Measurements from ENCODE around the gene C12orf75.
"Not testable (repeated sequence)": the region's sequence is repeated elsewhere in the genome, so short reads cannot be mapped to it uniquely, and the experiment has no call there.

C12orf75 gene

GRCh38 chr12:105310476-105311085 is 19.9 kb upstream of the C12orf75 start:
- DNase-seq: not testable (repeated sequence)

- not testable (repeated sequence) for DNase-seq
Observed at GRCh38 chr12:105311936-105312335, 18.6 kb upstream of the C12orf75 start.

- not testable (repeated sequence) for DNase-seq
Observed at GRCh38 chr12:105313755-105314154, 16.7 kb upstream of the C12orf75 start.

GRCh38 chr12:105315130-105315529 is 15.4 kb upstream of the C12orf75 start:
- no peak for DNase-seq

- no peak for DNase-seq
Observed at GRCh38 chr12:105315726-105316125, 14.8 kb upstream of the C12orf75 start.

GRCh38 chr12:105316931-105317852 is 13.3 kb upstream of the C12orf75 start:
- no peak for DNase-seq

- no peak for DNase-seq
Observed at GRCh38 chr12:105317942-105318621, 12.4 kb upstream of the C12orf75 start.

GRCh38 chr12:105318651-105319483 is 11.6 kb upstream of the C12orf75 start:
- DNase-seq: no peak

- DNase-seq: no peak
Observed at GRCh38 chr12:105319691-105320209, 10.7 kb upstream of the C12orf75 start.

- DNase-seq: no peak
Observed at GRCh38 chr12:105321125-105321524, 9.4 kb upstream of the C12orf75 start.

- no peak for DNase-seq
Observed at GRCh38 chr12:105322070-105322469, 8.4 kb upstream of the C12orf75 start.

- DNase-seq: no peak
Observed at GRCh38 chr12:105324704-105325103, 5.8 kb upstream of the C12orf75 start.

- DNase-seq: no peak
Observed at GRCh38 chr12:105325117-105325516, 5.4 kb upstream of the C12orf75 start.

GRCh38 chr12:105329926-105330282 is 587 bp upstream of the C12orf75 start:
- no peak for DNase-seq

- no peak for DNase-seq
Observed at GRCh38 chr12:105330931-105331804, 677 bp downstream of the C12orf75 start.

GRCh38 chr12:105331805-105332251 is 1.3 kb downstream of the C12orf75 start:
- DNase-seq: peak in 1 of 2 experiments; percentile 46

GRCh38 chr12:105332286-105332685 is 1.8 kb downstream of the C12orf75 start:
- DNase-seq: not testable (repeated sequence)

- DNase-seq: no peak
Observed at GRCh38 chr12:105332925-105333324, 2.4 kb downstream of the C12orf75 start.

GRCh38 chr12:105334001-105334400 is 3.5 kb downstream of the C12orf75 start:
- DNase-seq: peak in 1 of 2 experiments; percentile 9

GRCh38 chr12:105334582-105334981 is 4.1 kb downstream of the C12orf75 start:
- DNase-seq: no peak

- no peak for DNase-seq
Observed at GRCh38 chr12:105335856-105336255, 5.4 kb downstream of the C12orf75 start.
